ENCODE results near the gene PLAC8.
A peak's percentile ranks its signal among the peaks of the same experiment; 100 is the strongest.
"Not testable (repeated sequence)": the region's sequence is repeated elsewhere in the genome, so short reads cannot be mapped to it uniquely, and the experiment has no call there.

PLAC8 gene

DNA sequence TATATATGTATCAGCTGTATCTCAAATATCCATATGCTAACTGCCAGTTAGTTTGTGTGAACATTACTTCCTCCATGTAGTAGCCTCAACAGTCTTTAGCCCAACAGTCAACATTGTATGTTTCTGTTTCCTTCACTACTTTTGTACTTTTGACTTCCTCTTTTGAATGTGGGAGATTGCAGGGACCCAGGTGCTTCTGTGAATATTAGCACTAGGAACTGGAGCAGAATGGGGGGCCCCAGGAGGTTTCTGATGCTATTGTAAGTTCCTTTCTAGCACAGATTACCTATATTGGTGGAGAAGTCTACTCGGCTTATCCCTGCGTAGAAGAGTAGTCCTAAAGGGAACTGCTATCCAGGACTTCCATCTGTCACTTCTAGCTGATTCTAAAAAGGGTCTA, 2.3 kb downstream of the PLAC8 start:
- DNase-seq (ENCODE audit: low spot score), result no peak

GRCh38 chr4:83111751-83112141, 2.8 kb downstream of the PLAC8 start:
- not testable (repeated sequence) for DNase-seq (ENCODE audit: low spot score)

DNA sequence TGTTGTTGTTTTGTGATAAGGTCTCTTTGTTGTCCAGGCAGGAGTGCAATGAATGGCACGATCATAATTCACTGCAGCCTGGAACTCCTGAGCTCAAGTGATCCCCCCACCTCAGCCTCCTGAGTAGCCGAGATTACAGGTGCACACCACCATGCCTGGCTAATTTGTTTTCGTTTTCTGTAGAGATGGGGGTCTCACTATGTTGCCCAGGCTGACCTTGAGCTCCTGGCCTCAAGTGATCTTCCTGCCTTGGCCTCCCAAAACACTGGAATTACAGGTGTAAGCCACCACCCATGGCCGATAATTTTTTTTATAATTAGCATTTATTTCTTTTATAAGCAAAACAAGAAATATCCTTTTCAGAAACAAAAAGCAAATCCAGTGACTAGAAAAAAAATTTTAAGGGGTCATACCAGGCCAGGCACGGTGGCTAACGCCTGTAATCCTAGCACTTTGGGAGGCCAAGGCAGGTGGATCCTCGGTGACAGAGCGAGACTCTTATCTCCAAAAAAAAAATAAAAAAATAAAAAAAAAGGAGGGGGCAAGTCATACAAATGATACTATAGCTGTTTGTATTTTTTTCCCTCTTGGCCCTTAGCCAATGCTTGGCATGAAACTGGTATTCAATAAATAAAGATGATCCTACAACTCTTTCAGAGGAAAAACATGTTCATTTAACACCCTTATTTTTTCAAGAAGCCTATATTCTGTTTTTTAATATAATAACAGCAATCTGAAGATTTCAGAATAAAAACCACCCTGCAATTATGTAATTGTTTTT, 3.4 kb downstream of the PLAC8 start:
- no peak for DNase-seq (ENCODE audit: low spot score)

- DNase-seq (ENCODE audit: low spot score), result peak; percentile 65
These were observed 4.1 kb downstream of the PLAC8 start for GRCh38 chr4:83110223-83110945.

DNA sequence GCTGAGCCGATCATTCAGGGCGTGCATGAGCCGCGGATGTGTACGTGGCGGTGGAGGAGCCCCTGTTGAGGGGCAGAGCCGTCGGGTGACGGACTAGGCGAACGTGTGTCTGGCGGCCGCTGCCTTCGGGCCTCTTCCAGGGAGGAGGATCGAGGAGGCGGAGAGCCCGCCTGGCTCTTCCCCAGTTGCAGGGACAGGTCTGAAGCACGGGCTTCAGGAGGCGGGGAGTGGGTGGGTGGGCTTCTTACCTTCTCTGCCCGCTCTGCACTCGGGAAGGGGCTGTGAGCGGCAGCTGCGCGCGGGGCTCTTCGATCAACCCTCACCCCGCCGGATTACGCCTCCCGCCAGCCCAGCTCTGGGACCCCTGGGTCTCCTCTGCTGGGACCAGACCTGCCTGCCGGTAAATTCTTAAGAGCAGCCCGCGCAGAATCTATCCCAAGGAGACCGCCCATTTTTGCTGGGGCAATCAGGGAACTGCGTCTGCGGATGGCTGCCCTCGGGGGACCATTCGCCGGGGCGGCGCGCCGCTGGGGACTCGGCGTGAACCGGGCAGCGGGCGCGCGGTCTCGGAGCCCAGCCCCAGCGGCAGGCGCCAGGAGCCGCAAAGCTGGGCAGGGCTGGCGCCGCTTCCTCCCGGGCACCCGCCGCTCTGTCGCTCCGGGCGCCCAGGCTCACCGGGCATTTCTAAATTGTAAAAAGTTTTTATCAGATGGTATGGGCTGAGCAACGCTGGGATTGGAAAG, 4.9 kb downstream of the PLAC8 start:
- DNase-seq (ENCODE audit: low spot score), result no peak

- DNase-seq (ENCODE audit: low spot score), result no peak
These were observed 6.2 kb downstream of the PLAC8 start for GRCh38 chr4:83108101-83108861.

- DNase-seq (ENCODE audit: low spot score), result no peak
These were observed 6.9 kb downstream of the PLAC8 start for GRCh38 chr4:83107631-83108030.

- no peak for DNase-seq (ENCODE audit: low spot score)
These were observed 9.5 kb downstream of the PLAC8 start for GRCh38 chr4:83104991-83105390.

DNA sequence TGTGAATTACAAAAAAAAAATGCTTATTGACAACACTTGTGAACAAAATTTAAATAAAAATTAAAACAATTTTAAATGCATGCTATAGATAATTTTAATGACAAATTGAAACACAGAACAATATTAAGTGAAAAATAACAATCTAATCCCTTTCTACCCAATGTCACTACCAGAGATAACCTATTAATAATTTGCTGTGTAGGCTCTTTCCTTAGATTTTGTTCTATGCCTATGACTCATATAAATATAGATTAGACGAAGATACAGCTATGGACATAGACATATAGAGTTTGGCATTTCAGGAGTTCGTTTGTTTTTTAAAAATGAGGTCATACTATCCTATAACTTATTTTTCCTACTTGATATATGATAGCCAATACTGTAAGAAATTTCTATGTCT, 18.1 kb downstream of the PLAC8 start:
- DNase-seq (ENCODE audit: low spot score), result no peak

- DNase-seq (ENCODE audit: low spot score), result no peak
These were observed 21.4 kb downstream of the PLAC8 start for GRCh38 chr4:83093060-83093640.

GRCh38 chr4:83089410-83090157, 24.9 kb downstream of the PLAC8 start:
- no peak for DNase-seq (ENCODE audit: low spot score)

- DNase-seq (ENCODE audit: low spot score), result not testable (repeated sequence)
These were observed 29.6 kb downstream of the PLAC8 start for GRCh38 chr4:83084956-83085355.

GRCh38 chr4:83083925-83084475, 30.5 kb downstream of the PLAC8 start:
- no peak for DNase-seq (ENCODE audit: low spot score)

DNA sequence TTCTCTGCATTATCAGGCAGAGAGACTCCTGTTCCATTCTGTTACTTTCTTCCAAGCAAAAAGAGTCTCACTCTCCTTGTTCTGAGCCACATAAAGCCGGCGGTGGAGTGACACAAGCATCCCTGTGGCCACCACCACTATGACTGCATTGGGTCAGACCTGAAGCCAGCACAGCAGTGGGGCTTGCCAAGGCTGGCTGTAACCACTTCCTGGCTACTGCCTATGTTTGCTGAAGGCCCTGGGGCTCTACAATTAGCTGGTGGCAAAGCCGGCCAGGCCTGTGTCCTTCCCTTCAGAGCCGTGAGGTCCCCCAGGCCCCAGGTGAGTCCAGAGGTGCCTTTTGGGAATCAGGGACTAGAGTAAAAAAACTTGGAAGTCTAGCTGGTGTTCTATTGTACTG, 31.8 kb downstream of the PLAC8 start:
- DNase-seq (ENCODE audit: low spot score), result no peak

- no peak for DNase-seq (ENCODE audit: low spot score)
These were observed 34.0 kb downstream of the PLAC8 start for GRCh38 chr4:83080561-83080960.

- no peak for DNase-seq (ENCODE audit: low spot score)
These were observed 39.0 kb downstream of the PLAC8 start for GRCh38 chr4:83075311-83076095.

DNA sequence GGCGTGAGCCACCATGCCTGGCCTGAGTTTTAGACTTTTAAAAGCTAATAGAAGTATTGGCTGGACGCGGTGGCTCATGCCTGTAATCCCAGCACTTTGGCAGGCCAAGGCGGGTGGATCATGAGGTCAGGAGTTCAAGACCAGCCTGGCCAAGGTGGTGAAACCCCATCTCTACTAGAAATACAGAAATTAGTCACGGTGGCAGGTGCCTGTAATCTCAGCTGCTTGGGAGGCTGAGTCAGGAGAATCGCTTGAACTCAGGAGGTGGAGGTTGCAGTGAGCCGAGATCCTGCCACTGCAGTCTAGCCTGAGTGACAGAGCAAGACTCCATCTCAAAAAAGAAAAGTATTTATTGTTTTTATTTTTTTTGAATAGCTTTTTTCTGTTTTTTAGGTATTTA, 39.7 kb downstream of the PLAC8 start:
- DNase-seq (ENCODE audit: low spot score), result not testable (repeated sequence)

GRCh38 chr4:83074086-83074704, 40.3 kb downstream of the PLAC8 start:
- DNase-seq (ENCODE audit: low spot score), result peak; percentile 61

GRCh38 chr4:83071116-83071515, 43.4 kb downstream of the PLAC8 start:
- no peak for DNase-seq (ENCODE audit: low spot score)

All from globus pallidus (tissue), 1 donor.